ENCODE measurements around the gene FBXO47.

GRCh38 chr17:39002991-39003715 lies 36.0 kb upstream of the FBXO47 start:
- TF ChIP-seq CTCF (IDR thresholded peaks at IDR 0.05 in 2 of 3, conservative IDR thresholded peaks at IDR 0.05 in 1 of 3; ENCODE audit: control insufficient read depth in 2 of 3, extremely low read depth in 1 of 3, insufficient read depth in 1 of 3, low read depth in 3 of 3, low read length in 3 of 3) (no peak), EGR1 (IDR thresholded peaks at IDR 0.05; ENCODE audit: borderline replicate concordance in 1 of 2, low read depth in 2 of 2, low read length in 2 of 2) (no peak), NR2C2 (IDR thresholded peaks at IDR 0.05; ENCODE audit: borderline replicate concordance, control insufficient read depth, insufficient read length, low read depth) (no peak)
